Psoas muscle (tissue), 8 donors: ENCODE measurements around the gene RBM47. TPM values are rescaled to one million over a fixed set of nuclear protein-coding genes. Genes with fewer than 3 reads are reported as not detected.

ENCODE experiments used
- ATAC-seq, 4 donors: fragments of 200-7000 bp; cut with Tn5 transposase; one replicate each; pipeline ENCODE4 v1.9.1; 2020; ENCODE audit warnings: moderate library complexity in 3 of 4, mild to moderate bottlenecking in 2 of 4
- DNase-seq, 2 donors: peaks; one replicate each; pipeline ENCODE4 v3.0.0-alpha.2; 2020
- H3K27ac ChIP-seq: fragments of 200-600 bp; one replicate; pipeline ENCODE4 v1.8.0; 2022
- H3K27me3 ChIP-seq, 3 donors: fragments of 200-600 bp in 1 of 3; one replicate each; pipeline versions ENCODE4 v1.6.1 to v1.8.0; 2013 to 2022; ENCODE audit warnings: low read length in 2 of 3, mild to moderate bottlenecking in 2 of 3, moderate library complexity in 1 of 3; ENCODE audit not compliant: insufficient read depth in 3 of 3
- H3K36me3 ChIP-seq, 2 donors: fragments of 200-600 bp in 1 of 2; one replicate each; pipeline versions ENCODE4 v1.6.1 to v1.8.0; 2013 to 2022; ENCODE audit warnings: low read depth in 1 of 2, mild to moderate bottlenecking in 1 of 2, moderate library complexity in 1 of 2; ENCODE audit not compliant: insufficient read depth in 1 of 2
- H3K4me1 ChIP-seq: fragments of 200-600 bp; one replicate; pipeline ENCODE4 v1.8.0; 2022
- H3K4me3 ChIP-seq: fragments of 200-600 bp; one replicate; pipeline ENCODE4 v1.8.0; 2022; ENCODE audit warnings: mild to moderate bottlenecking
- H3K9me3 ChIP-seq: fragments of 200-600 bp; one replicate; pipeline ENCODE4 v1.8.0; 2022
- WGBS, 3 donors: extraction: QIAGEN DNeasy Blood & Tissue Kit; methylation state at CpG; one replicate each; pipeline versions ENCODE4 v1.1.6 to v1.1.7; 2013; 5-methylcytosine and 5-hydroxymethylcytosine counted together
- intact Hi-C, 2 donors: fragments of 100-400 bp; cut with DNase I; formaldehyde crosslinking; loops; one replicate each; pipeline versions ENCODE4 v1.11.0 to v1.14.2; 2022
- polyA plus RNA-seq, 3 donors: library from polyadenylated mRNA; stranded (reverse); fragments of 200-250 nt; gene quantifications; one replicate each; pipeline ENCODE4 v1.2.3, GENCODE V29; 2013
- total RNA-seq, 4 donors: library from RNA; stranded (reverse); fragmentation: NEBNext Ultra II Directional in 2 of 4; extraction: Animal tissue kit (Norgen Biotek cat#: 25700) in 2 of 4; gene quantifications; one replicate each; pipeline versions ENCODE4 v1.2.1 to v1.2.4, GENCODE V29; 2021 to 2023
- TF ChIP-seq, protein P1 (sequence below): fragments of 200-600 bp; IDR thresholded peaks from one replicate; pipeline ENCODE4 v1.8.0; 2022; ENCODE audit warnings: antibody characterized with exemption
- donor health status: healthy with polysubstance abuse.
- donor health status: DM: no; HTN: no; CAD: no; lungs with moderate emphysema.
- donor health status: Bipolar disorder and iron deficiency.
- donor health status: healthy.
- donor health status: DM: yes; HTN: yes; CAD: no.
- donor health status: DM: no; HTN: no; CAD: no.
- donor health status: DM: no; HTN: no; CAD: no.
- donor health status: DM: yes; HTN: yes; CAD: no.

RBM47 gene
- total and polyA plus RNA-seq, 7 donors, result 0.17 to 2.3 (median 1.2) TPM

DNA sequence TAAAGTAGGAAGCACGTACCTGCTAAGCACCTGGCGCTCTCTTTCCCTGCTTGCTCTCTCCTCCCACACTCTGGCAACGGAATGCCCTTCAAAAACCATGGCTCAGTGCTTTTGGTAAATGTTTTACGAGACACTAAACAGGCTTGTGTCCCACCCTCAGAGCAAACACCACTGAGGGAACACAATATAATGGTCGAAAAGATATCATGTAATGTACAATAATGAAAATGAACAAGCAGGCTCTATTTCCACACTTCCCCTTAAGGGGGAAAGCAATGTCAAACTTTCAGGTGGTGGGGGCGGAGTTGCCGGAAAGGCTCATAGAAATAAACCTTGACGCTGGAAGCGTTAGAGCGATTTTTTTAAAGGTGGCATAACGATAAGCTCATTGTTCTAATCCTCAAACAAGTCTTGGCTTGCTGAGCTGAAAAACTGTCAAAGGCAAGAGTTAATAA lies 115.1 kb downstream of the RBM47 start:
- ATAC-seq (no peak), DNase-seq (no peak)
- H3K27ac ChIP-seq, result no peak overlapping the region
- TF ChIP-seq, protein P1, sequence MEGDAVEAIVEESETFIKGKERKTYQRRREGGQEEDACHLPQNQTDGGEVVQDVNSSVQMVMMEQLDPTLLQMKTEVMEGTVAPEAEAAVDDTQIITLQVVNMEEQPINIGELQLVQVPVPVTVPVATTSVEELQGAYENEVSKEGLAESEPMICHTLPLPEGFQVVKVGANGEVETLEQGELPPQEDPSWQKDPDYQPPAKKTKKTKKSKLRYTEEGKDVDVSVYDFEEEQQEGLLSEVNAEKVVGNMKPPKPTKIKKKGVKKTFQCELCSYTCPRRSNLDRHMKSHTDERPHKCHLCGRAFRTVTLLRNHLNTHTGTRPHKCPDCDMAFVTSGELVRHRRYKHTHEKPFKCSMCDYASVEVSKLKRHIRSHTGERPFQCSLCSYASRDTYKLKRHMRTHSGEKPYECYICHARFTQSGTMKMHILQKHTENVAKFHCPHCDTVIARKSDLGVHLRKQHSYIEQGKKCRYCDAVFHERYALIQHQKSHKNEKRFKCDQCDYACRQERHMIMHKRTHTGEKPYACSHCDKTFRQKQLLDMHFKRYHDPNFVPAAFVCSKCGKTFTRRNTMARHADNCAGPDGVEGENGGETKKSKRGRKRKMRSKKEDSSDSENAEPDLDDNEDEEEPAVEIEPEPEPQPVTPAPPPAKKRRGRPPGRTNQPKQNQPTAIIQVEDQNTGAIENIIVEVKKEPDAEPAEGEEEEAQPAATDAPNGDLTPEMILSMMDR, result no peak
- H3K4me1 ChIP-seq, result no peaks in the 10 kb centered on the region
- H3K36me3 ChIP-seq, result no peaks in the 10 kb centered on the region
- no peak overlapping the region for H3K4me3 ChIP-seq
- intact Hi-C loops, result no loop called here
- no peaks in the 10 kb centered on the region for H3K9me3 ChIP-seq
- 66 to 78% (median 70%) methylated on average over 11 of the region's 11 CpGs for WGBS, 3 donors
- H3K27me3 ChIP-seq, result no peaks in the 10 kb centered on the region

DNA sequence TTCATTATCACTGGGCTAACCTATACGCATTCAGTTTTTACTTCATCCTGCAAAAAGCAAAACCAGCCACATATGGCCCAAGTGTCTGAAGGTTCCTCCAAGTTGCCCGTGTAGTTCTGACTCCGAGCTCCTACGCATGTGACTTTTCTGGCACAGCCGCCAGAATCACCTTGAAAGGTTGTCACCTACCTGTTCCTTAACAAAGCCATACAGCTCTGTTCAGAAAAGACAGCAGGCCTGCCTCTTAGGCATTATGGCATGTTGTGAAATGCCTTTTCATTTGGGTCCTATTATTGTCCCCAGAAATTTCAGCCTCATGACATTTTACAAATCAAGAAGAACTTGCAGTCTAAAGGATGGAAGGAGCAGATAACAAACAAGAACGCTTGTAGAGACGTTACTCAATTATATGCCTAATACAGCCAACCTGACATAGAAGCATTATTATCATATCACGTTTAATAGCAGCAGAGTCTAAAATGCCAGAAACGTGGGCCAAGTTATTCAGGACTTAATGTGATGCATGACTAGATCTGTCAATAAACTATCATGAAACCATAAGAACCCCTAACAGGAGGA lies 118.5 kb downstream of the RBM47 start:
- H3K4me3 ChIP-seq, result no peak overlapping the region

DNA sequence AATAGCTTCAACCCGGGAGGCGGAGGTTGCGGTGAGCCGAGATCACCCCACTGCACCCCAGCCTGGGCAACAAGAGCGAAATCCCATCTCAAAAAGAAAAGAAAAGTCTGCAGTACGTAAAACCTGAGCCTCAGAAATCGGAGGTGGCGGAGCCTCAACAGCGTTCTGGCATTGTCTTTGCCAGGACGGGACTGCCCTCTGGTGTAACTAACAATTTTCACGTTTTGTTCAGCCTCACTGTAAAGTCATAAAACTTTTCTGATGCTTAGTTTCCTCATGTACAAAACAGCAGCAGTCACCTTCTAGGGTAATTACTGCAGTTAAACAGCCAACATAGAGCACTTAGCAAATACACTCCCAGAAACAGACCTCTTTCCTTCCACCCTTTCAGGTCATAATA lies 121.7 kb downstream of the RBM47 start:
- WGBS, 3 donors, result 78 to 79% (median 79%) methylated on average over 11 of the region's 11 CpGs
- TF ChIP-seq, protein P1, result no peak
- intact Hi-C loops, result no loop called here

More for the DNA sequence above, 118.5 kb downstream of the RBM47 start:
- H3K4me1 ChIP-seq, result no peaks in the 10 kb centered on the region
- TF ChIP-seq, protein P1, result no peak
- WGBS, 3 donors, result 79 to 82% (median 79%) methylated on average over 9 of the region's 9 CpGs
- intact Hi-C loops, result no loop called here
- H3K36me3 ChIP-seq, result no peaks in the 10 kb centered on the region
- no peak for DNase-seq
- H3K27me3 ChIP-seq, result no peaks in the 10 kb centered on the region
- no peaks in the 10 kb centered on the region for H3K9me3 ChIP-seq
- ATAC-seq, result no peak
- no peak overlapping the region for H3K27ac ChIP-seq

DNA sequence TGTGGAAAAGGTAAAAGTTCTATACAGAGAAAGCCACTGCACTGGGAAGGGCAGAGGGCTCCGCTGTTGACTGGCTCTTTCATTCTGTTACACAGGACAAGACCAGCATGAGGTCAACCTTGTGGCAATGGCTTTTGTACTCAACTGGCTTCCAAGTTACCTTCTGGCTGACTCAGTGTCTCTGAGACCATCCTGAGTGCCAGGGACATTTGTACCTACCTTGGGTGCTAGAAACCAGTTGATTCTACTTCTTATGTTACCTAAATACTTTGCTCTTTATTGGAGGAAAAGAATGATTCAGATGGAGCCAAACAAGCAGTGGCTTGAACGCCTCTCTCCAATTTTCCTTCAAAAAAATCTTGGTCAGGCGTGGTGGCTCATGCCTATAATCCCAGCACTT lies 123.2 kb downstream of the RBM47 start:
- Histone ChIP-seq H3K9me3 (no peaks in the 10 kb centered on the region), H3K27me3 (no peaks in the 10 kb centered on the region), H3K4me1 (no peaks in the 10 kb centered on the region), H3K4me3 (no peak overlapping the region), H3K36me3 (no peaks in the 10 kb centered on the region), H3K27ac (no peak overlapping the region)
- ATAC-seq (no peak), DNase-seq (no peak)
- intact Hi-C loops, result no loop called here
- TF ChIP-seq, protein P1, result no peak
- WGBS, 3 donors, result 74 to 82% (median 81%) methylated on average over 3 of the region's 3 CpGs

More for the DNA sequence above, 121.7 kb downstream of the RBM47 start:
- Histone ChIP-seq H3K36me3 (no peaks in the 10 kb centered on the region), H3K9me3 (no peaks in the 10 kb centered on the region), H3K4me1 (no peaks in the 10 kb centered on the region), H3K27me3 (no peaks in the 10 kb centered on the region), H3K27ac (no peak overlapping the region), H3K4me3 (no peak overlapping the region)
- DNase-seq (no peak), ATAC-seq (no peak)

DNA sequence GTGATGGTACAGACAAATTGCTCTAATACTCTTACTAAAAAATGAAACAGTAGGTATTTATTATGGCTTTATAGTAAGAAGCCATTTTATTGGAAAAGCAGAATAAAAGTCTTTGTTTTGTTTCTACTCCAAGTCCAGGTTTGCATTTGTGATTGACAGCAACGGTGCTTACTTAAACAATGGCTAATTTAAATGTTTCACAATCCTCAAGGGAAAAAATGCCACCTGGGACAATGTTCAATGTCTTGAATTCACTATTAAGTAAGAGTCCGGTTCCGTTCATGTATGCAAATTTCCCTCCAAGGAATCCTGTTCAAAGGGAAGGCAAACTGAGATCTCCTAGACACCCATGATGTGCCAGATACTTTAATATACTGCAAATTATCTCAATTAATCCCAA lies 123.6 kb downstream of the RBM47 start:
- TF ChIP-seq, protein P1, result no peak

More for the DNA sequence above, 123.6 kb downstream of the RBM47 start:
- intact Hi-C loops, result no loop called here
- no peaks in the 10 kb centered on the region for H3K4me1 ChIP-seq
- DNase-seq (no peak), ATAC-seq (no peak)
- H3K36me3 ChIP-seq, result no peaks in the 10 kb centered on the region
- no peak overlapping the region for H3K27ac ChIP-seq
- 39 to 52% (median 44%) methylated on average over 3 of the region's 3 CpGs for WGBS, 3 donors
- H3K9me3 ChIP-seq, result no peaks in the 10 kb centered on the region
- H3K27me3 ChIP-seq, result no peaks in the 10 kb centered on the region
- no peak overlapping the region for H3K4me3 ChIP-seq
